GM12878 (cell line): Measurements from ENCODE around the gene SEC14L1. TPM values are rescaled to one million over a fixed set of nuclear protein-coding genes. Genes with fewer than 3 reads are reported as not detected.
A peak's percentile ranks its signal among the peaks of the same experiment; 100 is the strongest.

Source experiments
- BHLHE40 ChIP-seq, 2 experiments: fragments of 450-650 bp in 1 of 2; IDR thresholded peaks; 2 replicates each; pipeline ENCODE4 v1.6.1; 2011 to 2017; ENCODE audit warnings: low read depth in 2 of 2, borderline replicate concordance in 1 of 2, improper control_type of control experiment in 1 of 2, low read length in 1 of 2, mild to moderate bottlenecking in 1 of 2
- CEBPB ChIP-seq, 2 experiments: fragments of 150-350 bp in 1 of 2; IDR thresholded peaks; 2 replicates each; pipeline ENCODE4 v1.6.1; 2012 to 2014; ENCODE audit warnings: low read depth in 2 of 2, low read length in 2 of 2, borderline replicate concordance in 1 of 2, inconsistent platforms in 1 of 2
- CHD1 ChIP-seq: IDR thresholded peaks from 2 replicates; pipeline ENCODE4 v1.6.1; 2012; ENCODE audit warnings: low read depth, low read length, improper control_type of control experiment
- CHD4 ChIP-seq: fragments of 200-600 bp; sonication (generic); IDR thresholded peaks from 2 replicates; pipeline ENCODE4 v1.6.1; 2016; ENCODE audit warnings: mild to moderate bottlenecking
- HDAC6 ChIP-seq: fragments of 200-600 bp; sonication (generic); IDR thresholded peaks from one replicate; pipeline ENCODE4 v1.8.0; 2017; ENCODE audit warnings: antibody characterized with exemption; ENCODE audit not compliant: unreplicated experiment
- MYB ChIP-seq: fragments of 150-350 bp; IDR thresholded peaks from 2 replicates; pipeline ENCODE4 v1.6.1; 2014; ENCODE audit warnings: mild to moderate bottlenecking, low read depth, low read length, borderline replicate concordance
- MYC ChIP-seq: IDR thresholded peaks from 2 replicates; pipeline ENCODE4 v1.6.1; 2011; ENCODE audit warnings: mild to moderate bottlenecking, low read length, moderate library complexity, inconsistent platforms; ENCODE audit not compliant: insufficient read depth, insufficient replicate concordance, insufficient read length, severe bottlenecking
- NFYA ChIP-seq: IDR thresholded peaks from 2 replicates; pipeline ENCODE4 v1.6.1; 2011; ENCODE audit warnings: low read depth, mild to moderate bottlenecking, low read length, improper control_type of control experiment, borderline replicate concordance
- NFYB ChIP-seq: IDR thresholded peaks from 2 replicates; pipeline ENCODE4 v1.6.1; 2011; ENCODE audit warnings: low read depth, mild to moderate bottlenecking, low read length, improper control_type of control experiment, moderate library complexity; ENCODE audit not compliant: insufficient read depth
- NRF1 ChIP-seq: conservative IDR thresholded peaks from 2 replicates; pipeline ENCODE4 v1.6.1; 2011; ENCODE audit warnings: mild to moderate bottlenecking, low read depth, low read length, improper control_type of control experiment
- POLR2A ChIP-seq: IDR thresholded peaks from 2 replicates; pipeline ENCODE4 v1.6.1; 2011; ENCODE audit warnings: low read depth, mild to moderate bottlenecking, low read length
- POLR2AphosphoS2 ChIP-seq: IDR thresholded peaks from 2 replicates; pipeline ENCODE4 v1.6.1; 2011; ENCODE audit warnings: low read depth, mild to moderate bottlenecking, low read length, improper control_type of control experiment, moderate library complexity
- RCOR1 ChIP-seq: conservative IDR thresholded peaks from 2 replicates; pipeline ENCODE4 v1.6.1; 2012; ENCODE audit warnings: low read depth, low read length, improper control_type of control experiment
- SIN3A ChIP-seq: IDR thresholded peaks from 2 replicates; pipeline ENCODE4 v1.6.1; 2012; ENCODE audit warnings: low read depth, low read length, improper control_type of control experiment
- SMAD5 ChIP-seq: IDR thresholded peaks from 2 replicates; pipeline ENCODE4 v1.6.1; 2016; ENCODE audit warnings: antibody characterized with exemption, low read depth
- SREBF1 ChIP-seq: IDR thresholded peaks from 2 replicates; pipeline ENCODE4 v1.6.1; 2012; ENCODE audit warnings: mild to moderate bottlenecking, low read length
- SUPT20H ChIP-seq: IDR thresholded peaks from 2 replicates; pipeline ENCODE4 v1.6.1; 2011; ENCODE audit warnings: low read depth, mild to moderate bottlenecking, low read length, moderate library complexity, borderline replicate concordance; ENCODE audit not compliant: control insufficient read depth
- TAF1 ChIP-seq: IDR thresholded peaks from 2 replicates; pipeline ENCODE4 v1.6.1; 2011; ENCODE audit warnings: mild to moderate bottlenecking, low read depth, low read length, borderline replicate concordance
- TBL1XR1 ChIP-seq: IDR thresholded peaks from 2 replicates; pipeline ENCODE4 v1.6.1; 2012; ENCODE audit warnings: low read depth, low read length, improper control_type of control experiment
- YY1 ChIP-seq: IDR thresholded peaks from 2 replicates; pipeline ENCODE4 v1.6.1; 2011; ENCODE audit warnings: low read depth, mild to moderate bottlenecking, low read length
- ZBED1 ChIP-seq: IDR thresholded peaks from 2 replicates; pipeline ENCODE4 v1.6.1; 2016; ENCODE audit warnings: borderline replicate concordance
- ZNF274 ChIP-seq: IDR thresholded peaks from one replicate; pipeline ENCODE4 v1.8.0; 2011; ENCODE audit not compliant: insufficient read length, insufficient read depth
- ZNF622 ChIP-seq: fragments of 450-650 bp; IDR thresholded peaks from 2 replicates; pipeline ENCODE4 v1.6.1; 2017; ENCODE audit warnings: mild to moderate bottlenecking, inconsistent platforms
- ZSCAN29 ChIP-seq: fragments of 450-650 bp; IDR thresholded peaks from 2 replicates; pipeline ENCODE4 v1.6.1; 2017; ENCODE audit warnings: mild to moderate bottlenecking, moderate library complexity
- polyA plus RNA-seq, 11 experiments: library from polyadenylated mRNA; depleted of rRNA in 4 of 11; unstranded in 6 of 11; stranded (reverse) in 5 of 11; fragments of >200 nt; fragmentation: Nextera tagmentation in 4 of 11; fragmentation: Illumina TruSeq in 1 of 11; extraction: Ambion mirVana in 4 of 11; extraction: Trizol in 1 of 11; gene quantifications; 1 replicate in 1 of 11; 2 replicates in 10 of 11; pipeline versions ENCODE4 v1.2.1 to v1.2.3, GENCODE V29; 2011 to 2016; ENCODE audit warnings: inconsistent platforms in 2 of 11, missing spikeins in 2 of 11, low read depth in 1 of 11
- total RNA-seq, 4 experiments: library from RNA; depleted of rRNA in 3 of 4; stranded (reverse); fragments of >200 nt in 3 of 4; fragmentation: Illumina TruSeq in 1 of 4; extraction: Trizol in 1 of 4; gene quantifications; 2 replicates each; pipeline versions ENCODE4 v1.2.1 to v1.2.3, GENCODE V29; 2013 to 2021
- TF ChIP-seq, protein P1 (sequence below): IDR thresholded peaks from 2 replicates; pipeline ENCODE4 v1.6.1; 2012; ENCODE audit warnings: mild to moderate bottlenecking, low read depth, low read length
- TF ChIP-seq, protein P2 (sequence below): IDR thresholded peaks from 2 replicates; pipeline ENCODE4 v1.6.1; 2012; ENCODE audit warnings: low read depth, low read length, improper control_type of control experiment

The SEC14L1 gene
- total and polyA plus RNA-seq, 10 of the 15 experiments (the other 5 are each of a cell fraction or from before 2014, with no cell fraction given) = 6.3 to 66.1 (median 33.5) TPM

DNA sequence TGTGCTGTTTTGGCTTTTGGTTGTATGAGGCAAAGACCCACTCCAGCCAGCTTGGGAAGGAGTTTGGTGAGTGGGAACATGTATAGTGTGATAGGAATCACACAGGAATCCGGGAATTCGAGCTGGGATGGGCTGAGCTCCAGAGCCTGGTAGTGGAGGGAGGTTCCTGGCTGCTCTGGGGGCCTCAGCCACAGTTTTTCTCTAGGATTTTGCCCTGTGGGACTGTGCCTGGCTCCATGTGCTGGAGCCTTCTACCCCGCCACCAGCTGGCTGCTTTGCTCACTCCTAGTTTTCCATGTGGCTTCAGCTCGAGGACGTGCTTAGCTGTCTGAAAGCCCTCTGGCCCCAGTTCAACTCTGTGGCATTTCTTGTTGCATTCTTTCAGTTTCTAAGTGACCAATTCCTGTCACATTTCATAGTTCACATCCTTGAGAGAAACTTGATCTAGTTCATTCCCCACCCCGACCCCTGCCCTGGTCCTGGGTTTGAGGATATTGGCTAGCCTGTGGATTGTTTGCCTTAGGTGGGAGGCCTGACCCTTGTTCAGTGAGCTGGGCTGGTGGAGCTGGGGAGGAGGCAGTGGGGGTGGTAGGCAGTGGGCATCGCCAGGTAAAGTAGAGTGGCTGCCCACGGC is 5.0 kb downstream of the SEC14L1 start (continued):
- TF ChIP-seq, protein P1, sequence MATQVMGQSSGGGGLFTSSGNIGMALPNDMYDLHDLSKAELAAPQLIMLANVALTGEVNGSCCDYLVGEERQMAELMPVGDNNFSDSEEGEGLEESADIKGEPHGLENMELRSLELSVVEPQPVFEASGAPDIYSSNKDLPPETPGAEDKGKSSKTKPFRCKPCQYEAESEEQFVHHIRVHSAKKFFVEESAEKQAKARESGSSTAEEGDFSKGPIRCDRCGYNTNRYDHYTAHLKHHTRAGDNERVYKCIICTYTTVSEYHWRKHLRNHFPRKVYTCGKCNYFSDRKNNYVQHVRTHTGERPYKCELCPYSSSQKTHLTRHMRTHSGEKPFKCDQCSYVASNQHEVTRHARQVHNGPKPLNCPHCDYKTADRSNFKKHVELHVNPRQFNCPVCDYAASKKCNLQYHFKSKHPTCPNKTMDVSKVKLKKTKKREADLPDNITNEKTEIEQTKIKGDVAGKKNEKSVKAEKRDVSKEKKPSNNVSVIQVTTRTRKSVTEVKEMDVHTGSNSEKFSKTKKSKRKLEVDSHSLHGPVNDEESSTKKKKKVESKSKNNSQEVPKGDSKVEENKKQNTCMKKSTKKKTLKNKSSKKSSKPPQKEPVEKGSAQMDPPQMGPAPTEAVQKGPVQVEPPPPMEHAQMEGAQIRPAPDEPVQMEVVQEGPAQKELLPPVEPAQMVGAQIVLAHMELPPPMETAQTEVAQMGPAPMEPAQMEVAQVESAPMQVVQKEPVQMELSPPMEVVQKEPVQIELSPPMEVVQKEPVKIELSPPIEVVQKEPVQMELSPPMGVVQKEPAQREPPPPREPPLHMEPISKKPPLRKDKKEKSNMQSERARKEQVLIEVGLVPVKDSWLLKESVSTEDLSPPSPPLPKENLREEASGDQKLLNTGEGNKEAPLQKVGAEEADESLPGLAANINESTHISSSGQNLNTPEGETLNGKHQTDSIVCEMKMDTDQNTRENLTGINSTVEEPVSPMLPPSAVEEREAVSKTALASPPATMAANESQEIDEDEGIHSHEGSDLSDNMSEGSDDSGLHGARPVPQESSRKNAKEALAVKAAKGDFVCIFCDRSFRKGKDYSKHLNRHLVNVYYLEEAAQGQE = no peak
- TF ChIP-seq SREBF1 = no peak
- TF ChIP-seq NRF1 = no peak
- no peak for TF ChIP-seq ZSCAN29
- no peak for TF ChIP-seq MYB
- TF ChIP-seq CHD4 = no peak
- no peak for TF ChIP-seq POLR2AphosphoS2
- 0 out of 2 replicates have a peak, but pooled peaks have one; percentile 30 for TF ChIP-seq TAF1
- 0 out of 2 replicates have a peak, but pooled peaks have one; percentile 32 for TF ChIP-seq POLR2A
- no peak for TF ChIP-seq ZNF622
- TF ChIP-seq YY1 = no peak
- TF ChIP-seq ZBED1 = no peak
- TF ChIP-seq MYC = no peak
- no peak for TF ChIP-seq CEBPB (IDR thresholded peaks at IDR 0.05; ENCODE audit: borderline replicate concordance in 1 of 2, low read depth in 2 of 2, low read length in 2 of 2)
- peak; percentile 14 to 19; a peak in 1 of 4 replicates for TF ChIP-seq BHLHE40 (IDR thresholded peaks at IDR 0.05; ENCODE audit: borderline replicate concordance in 1 of 2, low read depth in 2 of 2, low read length in 1 of 2)
- no peak for TF ChIP-seq SUPT20H
- no peak for TF ChIP-seq ZNF274
- TF ChIP-seq HDAC6 = no peak
- TF ChIP-seq SMAD5 = no peak
- TF ChIP-seq NFYB = no peak
- TF ChIP-seq, protein P2, sequence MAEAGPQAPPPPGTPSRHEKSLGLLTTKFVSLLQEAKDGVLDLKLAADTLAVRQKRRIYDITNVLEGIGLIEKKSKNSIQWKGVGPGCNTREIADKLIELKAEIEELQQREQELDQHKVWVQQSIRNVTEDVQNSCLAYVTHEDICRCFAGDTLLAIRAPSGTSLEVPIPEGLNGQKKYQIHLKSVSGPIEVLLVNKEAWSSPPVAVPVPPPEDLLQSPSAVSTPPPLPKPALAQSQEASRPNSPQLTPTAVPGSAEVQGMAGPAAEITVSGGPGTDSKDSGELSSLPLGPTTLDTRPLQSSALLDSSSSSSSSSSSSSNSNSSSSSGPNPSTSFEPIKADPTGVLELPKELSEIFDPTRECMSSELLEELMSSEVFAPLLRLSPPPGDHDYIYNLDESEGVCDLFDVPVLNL = no peak
- TF ChIP-seq SIN3A = no peak
- TF ChIP-seq RCOR1 = no peak
- TF ChIP-seq NFYA = no peak
- TF ChIP-seq TBL1XR1 = no peak
- TF ChIP-seq CHD1 = 0 out of 2 replicates have a peak, but pooled peaks have one; percentile 68
